GM19023 (cell line): Measurements from ENCODE around the gene MAB21L4.

ENCODE experiments used
- ATAC-seq: cut with Tn5 transposase; IDR thresholded peaks from one replicate; pipeline ENCODE4 v1.9.1; 2021; ENCODE audit warnings: mild to moderate bottlenecking, moderate library complexity; ENCODE audit not compliant: unreplicated experiment

Gene MAB21L4

GRCh38 chr2:240895656-240896388, at the start of gene MAB21L4:
MAB21L4 (minus strand) TSS chr2:240896156; CDS start chr2:240895997, 159 bp downstream.
- ATAC-seq, result no peak

GRCh38 chr2:240936106-240936505, 40.1 kb upstream of the MAB21L4 start:
- ATAC-seq, result no peak

GRCh38 chr2:240935103-240935876, 39.3 kb upstream of the MAB21L4 start:
- ATAC-seq, result no peak

- no peak for ATAC-seq
These were observed 38.7 kb upstream of the MAB21L4 start for GRCh38 chr2:240934701-240935102.

GRCh38 chr2:240933966-240934700, 38.2 kb upstream of the MAB21L4 start:
- no peak for ATAC-seq

GRCh38 chr2:240933048-240933965, 37.4 kb upstream of the MAB21L4 start:
- no peak for ATAC-seq

GRCh38 chr2:240932724-240933047, 36.7 kb upstream of the MAB21L4 start:
- no peak for ATAC-seq

GRCh38 chr2:240932001-240932723, 36.2 kb upstream of the MAB21L4 start:
- ATAC-seq, result no peak

GRCh38 chr2:240931319-240931949, 35.5 kb upstream of the MAB21L4 start:
- ATAC-seq, result no peak

- no peak for ATAC-seq
These were observed 34.8 kb upstream of the MAB21L4 start for GRCh38 chr2:240930631-240931318.

- ATAC-seq, result no peak
These were observed 34.2 kb upstream of the MAB21L4 start for GRCh38 chr2:240930096-240930630.

- ATAC-seq, result no peak
These were observed 33.6 kb upstream of the MAB21L4 start for GRCh38 chr2:240929364-240930095.

- ATAC-seq, result no peak
These were observed 32.8 kb upstream of the MAB21L4 start for GRCh38 chr2:240928476-240929363.

- ATAC-seq, result no peak
These were observed 31.4 kb upstream of the MAB21L4 start for GRCh38 chr2:240927390-240927781.

- ATAC-seq, result no peak
These were observed 30.8 kb upstream of the MAB21L4 start for GRCh38 chr2:240926516-240927389.
